Sciatic nerve (tissue), 2 donors: Measurements from ENCODE around the gene SLC6A20. TPM values are rescaled to one million over a fixed set of nuclear protein-coding genes. Genes with fewer than 3 reads are reported as not detected.

ENCODE experiments used
- ATAC-seq: fragments of 200-7000 bp; cut with Tn5 transposase; one replicate; pipeline ENCODE4 v1.9.1; 2020; ENCODE audit warnings: mild to moderate bottlenecking, moderate library complexity
- DNase-seq: peaks from one replicate; pipeline ENCODE4 v3.0.0-alpha.2; 2020; ENCODE audit warnings: low spot score
- intact Hi-C: fragments of 100-400 bp; cut with DNase I; formaldehyde crosslinking; loops from one replicate; pipeline ENCODE4 v1.14.2; 2022
- total RNA-seq: library from RNA; stranded (reverse); fragmentation: NEBNext Ultra II Directional; extraction: Animal tissue kit (Norgen Biotek cat#: 25700); gene quantifications from one replicate; pipeline ENCODE4 v1.2.1, GENCODE V29; 2021
- donor health status: DM: no; HTN: no; CAD: no.
- donor health status: DM: no; HTN: no; CAD: no.

Gene SLC6A20
- total RNA-seq, 1 donor from 2014 or later: 8.2 TPM

DNA sequence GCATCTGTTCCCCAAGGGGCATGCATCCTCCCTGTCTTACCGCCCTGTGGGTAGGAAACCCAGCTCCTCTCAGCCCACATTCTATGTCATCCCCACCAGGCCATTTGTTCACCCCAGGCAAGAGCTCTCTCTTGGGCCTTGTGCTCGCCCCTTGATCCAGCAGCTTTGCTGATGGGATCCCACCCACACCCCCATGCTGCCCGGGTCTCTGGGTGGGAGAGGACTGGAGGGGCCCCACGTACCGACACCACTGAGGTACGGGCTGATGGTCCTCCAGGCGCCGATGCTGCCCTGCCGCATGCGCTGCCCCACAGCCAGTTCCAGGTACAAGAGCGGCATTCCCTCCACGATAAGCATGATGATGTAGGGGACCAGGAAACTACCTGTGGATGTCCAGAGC lies 14.5 kb downstream of the SLC6A20 start:
- DNase-seq (no peak), ATAC-seq (no peak)
- intact Hi-C loops: no loop called here

GRCh38 chr3:45781271-45781670 lies 15.1 kb downstream of the SLC6A20 start:
- ATAC-seq (no peak), DNase-seq (no peak)
- intact Hi-C loops: no loop called here

DNA sequence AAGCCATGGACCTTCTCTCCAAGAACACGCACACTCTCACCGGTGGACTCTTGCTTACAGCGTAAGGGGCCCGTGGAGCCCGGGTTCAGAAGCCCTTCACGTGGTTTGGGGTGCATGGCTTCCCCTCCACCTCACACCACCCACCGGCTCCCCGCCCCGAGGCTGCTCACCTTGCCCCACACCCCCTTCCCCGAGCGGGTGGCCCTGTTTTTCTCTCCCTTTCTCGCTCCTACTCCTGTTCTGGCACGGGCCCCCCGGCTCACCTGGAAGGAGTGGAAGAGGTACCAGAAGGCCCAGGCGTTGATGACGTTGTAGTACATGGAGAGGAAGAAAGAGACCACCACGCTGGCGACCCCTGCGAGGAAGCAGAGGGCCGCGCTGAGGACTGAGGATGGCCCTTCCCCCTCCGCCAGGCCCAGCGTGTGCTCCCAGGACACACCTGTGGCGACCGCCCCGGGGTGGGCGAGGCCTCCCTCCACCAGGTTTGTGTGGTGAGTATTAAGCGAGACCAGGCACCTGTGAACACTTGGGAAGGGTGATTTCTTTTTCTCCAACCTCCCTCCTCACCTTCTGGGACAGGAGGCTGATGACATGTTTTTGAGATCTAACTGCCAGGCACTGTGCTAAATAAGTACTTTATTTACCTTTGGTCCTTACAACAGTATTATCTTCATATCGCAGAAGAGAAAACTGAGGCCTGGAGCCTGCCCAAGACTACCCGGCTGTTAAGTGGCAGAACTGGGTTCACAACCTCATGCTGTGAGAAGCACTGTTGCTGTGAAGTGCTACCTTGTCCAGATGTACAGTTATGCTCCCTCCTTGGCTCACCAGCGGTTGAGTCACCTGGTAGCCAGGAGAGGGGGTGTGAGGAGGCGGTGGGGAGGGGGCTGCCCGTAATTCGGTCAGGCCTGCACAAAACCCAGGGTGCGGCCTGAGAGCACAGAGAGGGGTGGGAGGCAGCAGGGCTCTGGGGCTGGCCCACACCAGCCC lies 16.3 kb downstream of the SLC6A20 start:
- ATAC-seq (no peak), DNase-seq (no peak)
- intact Hi-C loops: no loop called here

DNA sequence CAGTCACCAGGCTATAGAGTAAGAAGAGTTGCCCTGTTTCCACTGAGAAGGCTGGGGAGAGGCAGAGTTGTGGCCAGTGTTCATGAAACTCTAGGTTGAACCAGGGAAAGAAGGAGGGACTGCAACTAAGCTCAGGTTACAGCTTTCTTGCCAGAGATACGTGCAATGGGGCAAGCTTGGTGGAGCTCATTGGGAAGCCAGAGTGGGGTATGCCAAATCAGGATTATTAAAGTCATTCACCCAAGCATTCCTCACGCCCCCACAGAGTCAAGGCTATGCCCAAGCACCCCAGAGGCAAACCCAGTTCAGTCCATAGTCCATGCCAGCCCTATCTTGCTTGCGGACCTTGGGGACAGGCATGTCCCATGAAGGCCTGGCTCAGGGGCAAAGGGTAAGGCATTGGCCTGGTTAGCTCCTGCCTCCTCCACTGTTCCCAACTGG lies 17.6 kb downstream of the SLC6A20 start:
- intact Hi-C loops: no loop called here
- no peak for DNase-seq

DNA sequence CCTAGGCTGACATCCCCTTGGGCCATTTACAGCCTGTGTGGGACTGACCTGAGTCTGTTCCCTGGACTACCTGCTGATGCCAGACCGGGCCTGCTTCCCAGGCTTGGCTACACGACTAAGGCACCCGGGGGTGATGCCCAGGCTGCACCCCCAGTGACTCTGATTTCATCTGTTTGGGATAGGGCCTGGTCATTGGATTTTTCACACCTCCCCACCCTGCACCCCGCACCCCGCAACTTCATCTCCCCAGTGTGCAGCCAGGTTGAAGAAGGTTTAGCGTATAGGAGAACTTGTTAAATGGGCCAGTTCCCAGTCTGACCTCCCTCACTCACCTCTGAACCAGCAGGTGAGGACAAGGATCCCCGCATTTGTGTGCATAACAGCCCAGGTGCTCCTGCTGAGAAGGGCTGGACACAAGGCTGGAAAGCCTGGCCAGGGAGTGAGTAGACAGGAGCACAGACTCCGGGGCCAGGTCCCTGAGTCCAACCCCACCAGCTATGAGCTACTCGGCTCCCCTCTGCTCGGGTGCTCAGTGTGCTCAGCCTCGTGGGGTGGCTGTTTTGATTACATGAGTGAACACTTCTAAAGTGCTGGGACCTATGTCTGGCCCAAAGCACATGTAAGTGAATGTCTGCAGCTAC lies 18.5 kb downstream of the SLC6A20 start:
- no peak for DNase-seq
- ATAC-seq: no peak
- intact Hi-C loops: no loop called here

More for the DNA sequence above, 17.6 kb downstream of the SLC6A20 start:
- ATAC-seq: no peak

GRCh38 chr3:45777111-45777745 lies 19.1 kb downstream of the SLC6A20 start:
- ATAC-seq: no peak
- intact Hi-C loops: no loop called here
- DNase-seq: no peak

DNA sequence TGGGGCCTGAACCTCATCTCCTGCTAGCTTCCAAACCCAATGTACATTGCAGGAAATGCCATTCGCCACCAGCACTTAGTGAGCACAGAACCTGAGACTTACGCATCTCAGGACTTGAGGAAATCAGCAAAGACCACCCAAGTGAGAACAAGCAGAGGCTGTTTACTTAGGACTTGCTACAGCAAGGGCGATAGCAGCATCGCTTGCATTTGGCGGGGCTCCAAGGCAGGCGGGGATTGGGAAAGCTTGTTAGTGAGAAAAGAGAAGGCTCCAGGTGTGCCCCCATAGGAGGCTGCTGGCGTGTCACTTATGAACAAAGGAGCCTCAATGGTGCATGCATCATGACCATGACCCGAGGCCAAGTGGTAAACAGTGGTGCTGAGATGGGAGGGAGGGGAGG lies 19.7 kb downstream of the SLC6A20 start:
- ATAC-seq (peak; percentile 45), DNase-seq (no peak)
- intact Hi-C loops: no loop called here

DNA sequence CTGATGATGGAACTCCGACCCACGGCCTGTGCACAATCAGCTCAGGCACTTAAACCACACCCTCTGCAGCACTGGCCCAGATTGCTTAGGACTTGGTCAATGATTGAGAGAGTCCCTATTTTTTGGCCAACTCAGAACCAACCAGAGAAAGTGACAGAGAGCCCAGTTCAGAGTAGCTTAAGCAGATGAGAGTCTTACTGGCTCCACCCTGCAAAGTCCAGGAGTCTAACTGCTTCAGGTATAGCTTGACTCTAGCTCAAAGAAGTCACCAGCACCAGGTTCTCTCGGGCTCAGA lies 20.1 kb downstream of the SLC6A20 start:
- ATAC-seq (peak; percentile 19), DNase-seq (no peak)
- intact Hi-C loops: no loop called here

- DNase-seq (no peak), ATAC-seq (no peak)
Observed at GRCh38 chr3:45775571-45776300, 20.6 kb downstream of the SLC6A20 start.

DNA sequence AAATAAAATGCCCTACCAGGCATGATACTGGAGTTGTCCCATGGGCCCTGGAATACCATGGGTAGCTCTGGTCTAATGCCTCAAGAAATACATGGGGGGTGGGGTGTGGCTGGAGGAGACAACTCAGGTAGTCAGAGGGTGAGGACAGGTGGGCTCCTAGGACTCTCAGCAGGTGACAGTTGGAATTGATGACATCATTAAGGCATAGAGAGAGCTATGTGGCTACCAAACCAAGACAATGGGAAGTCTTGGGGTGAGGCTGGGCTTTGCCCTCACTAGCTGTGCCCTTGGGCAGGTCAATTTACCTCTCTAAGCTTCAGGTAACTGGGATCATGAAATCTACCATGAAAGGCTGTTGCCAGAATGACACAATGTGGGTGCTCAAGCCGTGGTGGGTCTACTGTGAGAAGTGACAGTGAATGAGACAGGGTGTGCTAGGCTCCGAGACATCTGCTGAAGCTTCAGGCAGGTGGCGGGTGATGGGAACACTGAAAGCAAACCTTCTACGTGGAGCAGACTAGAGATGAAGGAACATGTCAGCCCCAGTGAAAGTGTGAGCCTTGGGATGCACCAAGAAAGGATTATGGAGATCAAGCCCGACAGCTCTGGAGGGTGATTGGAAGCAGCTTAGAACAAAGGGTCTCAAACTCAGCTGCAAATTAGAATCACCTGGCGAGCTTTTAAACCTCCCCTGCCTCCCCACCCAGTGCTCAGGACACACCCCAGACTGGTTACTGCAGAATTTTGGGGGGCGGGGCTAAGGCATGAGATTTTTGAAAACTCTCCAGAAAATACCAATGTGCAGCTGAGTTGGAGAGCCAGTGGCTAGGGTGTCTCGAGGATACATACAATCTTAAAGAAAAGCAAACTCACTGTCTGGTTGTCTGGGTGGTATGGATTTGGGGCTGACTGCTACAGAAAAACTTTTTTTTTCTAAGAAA lies 21.5 kb downstream of the SLC6A20 start:
- intact Hi-C loops: no loop called here
- DNase-seq (no peak), ATAC-seq (no peak)

More at GRCh38 chr3:45775571-45776300, 20.6 kb downstream of the SLC6A20 start:
- intact Hi-C loops: no loop called here

- no peak for DNase-seq
- ATAC-seq: no peak
- intact Hi-C loops: no loop called here
Observed at GRCh38 chr3:45773714-45774449, 22.5 kb downstream of the SLC6A20 start.

- ATAC-seq: no peak
- DNase-seq: no peak
- intact Hi-C loops: no loop called here
Observed at GRCh38 chr3:45773072-45773471, 23.3 kb downstream of the SLC6A20 start.

DNA sequence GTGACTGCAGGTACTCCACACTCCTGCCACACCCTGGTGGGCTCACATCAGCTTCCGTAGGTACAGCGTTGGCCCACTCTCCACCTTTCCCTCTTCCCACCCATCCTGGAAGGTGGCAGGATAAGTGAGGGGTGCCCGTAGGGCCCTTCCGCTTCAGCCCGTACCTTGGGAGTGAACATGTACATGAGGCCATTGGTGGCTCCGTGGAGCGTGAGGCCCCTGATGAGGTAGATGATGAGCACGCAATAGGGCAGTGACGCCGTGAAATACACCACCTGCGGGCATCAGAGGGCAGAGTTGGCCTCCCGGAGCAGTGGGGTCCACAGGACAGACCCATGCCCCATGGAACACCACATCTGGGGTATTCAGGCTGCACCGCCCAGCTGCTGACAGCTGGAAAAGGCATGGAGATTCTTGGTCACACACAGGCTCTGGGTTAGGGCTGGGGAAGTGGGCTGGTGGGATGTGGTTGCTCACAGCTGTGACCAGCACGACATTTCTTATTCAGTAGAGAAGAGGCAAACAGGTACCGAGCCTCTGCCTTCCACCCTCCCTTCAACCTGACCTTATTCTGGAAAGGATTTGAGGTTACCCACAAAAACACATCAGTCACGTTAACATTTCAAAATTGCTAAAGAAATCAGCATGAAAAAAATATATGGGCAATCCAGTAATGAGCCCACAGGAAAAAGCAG lies 23.8 kb downstream of the SLC6A20 start:
- DNase-seq (no peak), ATAC-seq (no peak)
- intact Hi-C loops: no loop called here

DNA sequence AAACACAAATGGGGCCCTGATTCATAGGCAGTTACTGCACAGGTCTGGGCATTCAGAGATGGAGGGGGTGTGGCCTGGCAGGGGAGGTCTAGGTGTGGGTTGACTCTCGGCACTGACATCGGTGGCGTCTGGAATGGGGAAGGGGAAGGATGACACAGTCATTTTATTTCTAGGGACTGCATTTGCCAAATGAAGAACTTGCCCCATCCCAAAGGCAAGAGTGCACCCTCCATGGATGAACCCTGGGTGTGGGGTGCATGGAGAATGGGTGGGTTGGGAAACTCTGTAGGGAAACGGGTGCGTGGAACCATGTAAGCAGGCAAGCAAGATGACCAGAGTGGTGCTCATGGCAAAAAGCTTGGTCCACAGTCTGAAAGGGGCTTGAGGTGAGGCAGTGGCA lies 24.5 kb downstream of the SLC6A20 start:
- intact Hi-C loops: no loop called here
- ATAC-seq: no peak
- DNase-seq: no peak

GRCh38 chr3:45771166-45771775 lies 25.1 kb downstream of the SLC6A20 start:
- DNase-seq (no peak), ATAC-seq (peak; percentile 23)
- intact Hi-C loops: no loop called here

DNA sequence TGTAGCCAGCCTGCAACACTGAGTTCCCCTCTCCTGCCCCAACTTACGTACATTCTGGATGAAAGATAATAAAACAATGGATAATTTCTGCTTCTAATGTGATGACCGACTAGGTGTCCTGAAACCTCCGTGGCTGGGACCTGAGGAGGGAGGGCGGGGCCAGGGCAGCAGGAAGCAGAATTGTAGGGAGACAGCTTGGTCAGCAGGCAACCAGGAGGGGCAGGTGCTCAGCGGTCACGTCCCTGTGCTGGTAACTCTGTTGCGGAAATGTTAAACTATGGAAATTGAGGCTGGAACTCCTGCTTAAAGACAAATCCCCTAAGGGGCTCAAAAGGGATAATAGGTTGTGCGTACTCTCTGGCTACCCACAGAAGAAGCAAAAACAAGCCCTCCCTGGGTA lies 30.4 kb downstream of the SLC6A20 start:
- DNase-seq (no peak), ATAC-seq (no peak)
- intact Hi-C loops: no loop called here
